PFSK-1 (cell line): ENCODE results near the gene MYL9.

Experiments used
- FOXP2 ChIP-seq: optimal IDR thresholded peaks from 2 replicates; pipeline ENCODE3; 2011; ENCODE audit warnings: borderline replicate concordance, control low read depth, inconsistent platforms; ENCODE audit not compliant: insufficient read depth; ENCODE audit errors: extremely low read length, extremely low read depth
- POLR2AphosphoS5 ChIP-seq: IDR thresholded peaks from 2 replicates; pipeline ENCODE4 v1.6.1; 2012; ENCODE audit warnings: low read depth, mild to moderate bottlenecking, control low read depth, low read length, moderate library complexity
- REST ChIP-seq, 2 experiments: IDR thresholded peaks; 2 replicates each; pipeline versions ENCODE4 v1.6.1 to v1.8.0; 2011 to 2012; ENCODE audit warnings: low read depth in 2 of 2, low read length in 2 of 2, control low read depth in 1 of 2, inconsistent platforms in 1 of 2, mild to moderate bottlenecking in 1 of 2, moderate library complexity in 1 of 2; ENCODE audit not compliant: insufficient read depth in 1 of 2
- SIN3A ChIP-seq: IDR thresholded peaks from 2 replicates; pipeline ENCODE4 v1.6.1; 2012; ENCODE audit warnings: mild to moderate bottlenecking, low read length, moderate library complexity, borderline replicate concordance; ENCODE audit not compliant: insufficient read depth
- TAF1 ChIP-seq: IDR thresholded peaks from 2 replicates; pipeline ENCODE4 v1.6.1; 2012; ENCODE audit warnings: low read length, control low read depth, borderline replicate concordance; ENCODE audit not compliant: insufficient read depth

MYL9 gene

GRCh38 chr20:36549942-36550789 is 8.8 kb downstream of the MYL9 start:
- TF ChIP-seq REST (IDR thresholded peaks at IDR 0.05; ENCODE audit: insufficient read depth in 1 of 2, low read depth in 2 of 2, low read length in 2 of 2) (no peak), SIN3A (no peak), FOXP2 (no peak), TAF1 (no peak), POLR2AphosphoS5 (no peak)

GRCh38 chr20:36550790-36551299 is 9.5 kb downstream of the MYL9 start:
- TF ChIP-seq POLR2AphosphoS5 (no peak), FOXP2 (no peak), TAF1 (no peak), SIN3A (no peak), REST (IDR thresholded peaks at IDR 0.05; ENCODE audit: insufficient read depth in 1 of 2, low read depth in 2 of 2, low read length in 2 of 2) (no peak)

GRCh38 chr20:36555248-36555647 is 13.9 kb downstream of the MYL9 start:
- no peak for TF ChIP-seq FOXP2
- no peak for TF ChIP-seq REST (IDR thresholded peaks at IDR 0.05; ENCODE audit: insufficient read depth in 1 of 2, low read depth in 2 of 2, low read length in 2 of 2)
- no peak for TF ChIP-seq TAF1
- TF ChIP-seq SIN3A = no peak
- TF ChIP-seq POLR2AphosphoS5 = no peak

GRCh38 chr20:36562724-36563123 is 21.4 kb downstream of the MYL9 start:
- TF ChIP-seq REST (IDR thresholded peaks at IDR 0.05; ENCODE audit: insufficient read depth in 1 of 2, low read depth in 2 of 2, low read length in 2 of 2) (no peak), SIN3A (no peak), TAF1 (no peak), POLR2AphosphoS5 (no peak), FOXP2 (no peak)
